ENCODE results near the gene BICC1.

Gene BICC1

GRCh38 chr10:58867683-58868082 is 355.0 kb downstream of the BICC1 start:
- no peak for DNase-seq
- no peak for ATAC-seq

DNA sequence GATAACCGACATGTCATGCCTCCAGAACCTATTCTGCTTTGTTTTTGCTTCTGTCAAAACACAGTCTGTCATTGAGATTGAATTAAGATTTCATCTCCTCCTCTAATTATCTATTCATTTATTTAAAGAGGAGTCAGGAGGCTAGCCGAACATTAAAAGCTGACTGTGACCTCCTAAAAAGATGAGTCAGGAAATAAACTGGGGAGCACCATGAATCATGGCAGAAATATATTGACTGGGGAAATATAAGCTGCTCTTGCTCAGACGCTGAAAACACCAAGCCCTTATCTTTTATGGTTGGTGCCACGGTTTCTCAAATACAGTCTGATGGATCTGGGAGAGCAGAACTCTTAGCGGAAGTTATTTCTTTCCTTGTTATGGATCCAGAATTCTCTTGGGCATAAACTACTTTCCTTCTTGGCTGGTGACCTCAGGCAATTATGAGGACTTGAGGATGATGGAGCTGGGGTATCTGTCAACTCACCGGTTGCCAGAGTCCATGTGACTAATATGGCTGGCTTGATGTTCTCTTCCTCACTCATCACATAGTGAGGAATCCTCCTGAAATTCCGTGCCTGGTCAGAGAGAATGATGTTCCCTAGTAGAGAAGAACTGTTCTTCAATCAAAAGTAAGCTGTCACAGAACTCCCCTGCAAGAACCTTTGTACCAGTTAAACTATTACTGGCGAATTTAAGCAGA is 356.2 kb downstream of the BICC1 start:
- ATAC-seq (no peak), DNase-seq (no peak)

- DNase-seq (no peak), ATAC-seq (no peak)
Observed at GRCh38 chr10:58870070-58870469, 357.4 kb downstream of the BICC1 start.

GRCh38 chr10:58873161-58873560 is 360.5 kb downstream of the BICC1 start:
- no peak for DNase-seq
- ATAC-seq: no peak
